B cell (primary cell): ENCODE results near the gene TPCN2. TPM values are rescaled to one million over a fixed set of nuclear protein-coding genes. Genes with fewer than 3 reads are reported as not detected.

Experiments used
- ATAC-seq: fragments of 200-7000 bp; cut with Tn5 transposase; one replicate; pipeline ENCODE4 v1.10.0; 2021; ENCODE audit warnings: low read depth, mild to moderate bottlenecking, moderate number of reproducible peaks, moderate library complexity
- CTCF ChIA-PET: fragments of 350-600 bp; sonication (Branson Sonifier 250); formaldehyde crosslinking; loops from one replicate; lab custom pipeline; 2021; ENCODE audit warnings: antibody characterized with exemption, inconsistent platforms; lab: Charles Lee
- POLR2A ChIA-PET: fragments of 350-600 bp; sonication (Branson Sonifier 250); formaldehyde crosslinking; loops from one replicate; lab custom pipeline; 2021; ENCODE audit warnings: antibody characterized with exemption; lab: Charles Lee
- DNase-seq: peaks from one replicate; pipeline ENCODE4 v3.0.0; 2013
- H2AFZ ChIP-seq: 2 replicates; pipeline ENCODE4 v1.6.1; 2012; ENCODE audit warnings: mild to moderate bottlenecking, low read depth, low read length; ENCODE audit not compliant: insufficient read depth, poor library complexity, severe bottlenecking
- H3K27ac ChIP-seq, 2 donors: 1 replicate in 1 of 2; 2 replicates in 1 of 2; pipeline ENCODE4 v1.5.1; 2012 to 2013; ENCODE audit warnings: low read length in 2 of 2, mild to moderate bottlenecking in 2 of 2, moderate library complexity in 1 of 2
- H3K27me3 ChIP-seq, 4 experiments: fragments of 200-600 bp in 1 of 4; sonication (generic) in 1 of 4; replicated peaks in 1 of 4; 1 replicate in 2 of 4; 2 replicates in 2 of 4; pipeline versions ENCODE4 v1.6.1 to v1.7.0; 2013 to 2016; ENCODE audit warnings: low read length in 3 of 4, mild to moderate bottlenecking in 2 of 4, mixed read lengths in 1 of 4, moderate library complexity in 1 of 4; ENCODE audit not compliant: insufficient read depth in 4 of 4, control insufficient read depth in 3 of 4; ENCODE audit errors: control extremely low read depth in 1 of 4
- H3K36me3 ChIP-seq, 2 experiments: replicated peaks in 1 of 2; 1 replicate in 1 of 2; 2 replicates in 1 of 2; pipeline versions ENCODE4 v1.6.1 to v1.7.1; 2013; ENCODE audit warnings: low read length in 1 of 2; ENCODE audit not compliant: insufficient read depth in 2 of 2, control insufficient read depth in 1 of 2; ENCODE audit errors: control extremely low read depth in 1 of 2, extremely low read depth in 1 of 2
- H3K4me1 ChIP-seq, 2 donors: fragments of 200-600 bp in 1 of 2; sonication (generic) in 1 of 2; 1 replicate in 1 of 2; 2 replicates in 1 of 2; pipeline versions ENCODE4 v1.5.1 to v1.6.1; 2013 to 2017; ENCODE audit warnings: low read length in 2 of 2; ENCODE audit not compliant: control insufficient read depth in 2 of 2, insufficient read depth in 2 of 2
- H3K4me2 ChIP-seq: replicated peaks from 2 replicates; pipeline ENCODE3; 2012; ENCODE audit warnings: mild to moderate bottlenecking, low read depth, low read length; ENCODE audit not compliant: poor library complexity, severe bottlenecking
- H3K4me3 ChIP-seq, 5 experiments: fragments of 200-600 bp in 1 of 5; sonication (generic) in 1 of 5; 1 replicate in 3 of 5; 2 replicates in 2 of 5; pipeline versions ENCODE4 v1.5.1 to v1.7.0; 2011 to 2016; ENCODE audit warnings: low read length in 4 of 5, mild to moderate bottlenecking in 4 of 5, low read depth in 2 of 5, control low read depth in 1 of 5, moderate library complexity in 1 of 5; ENCODE audit not compliant: insufficient read depth in 1 of 5; ENCODE audit errors: control extremely low read depth in 1 of 5, extremely low read depth in 1 of 5
- H3K79me2 ChIP-seq: fragments of 200-600 bp; sonication (generic); one replicate; pipeline ENCODE4 v1.6.0; 2016; ENCODE audit warnings: low read length; ENCODE audit not compliant: control insufficient read depth, insufficient read depth
- H3K9ac ChIP-seq: fragments of 200-600 bp; sonication (generic); 2 replicates; pipeline ENCODE4 v1.6.1; 2017; ENCODE audit warnings: mild to moderate bottlenecking, low read length, moderate library complexity
- H3K9me3 ChIP-seq, 3 donors: one replicate each; pipeline versions ENCODE4 v1.6.1 to v1.7.1; 2013; ENCODE audit warnings: low read length in 2 of 3; ENCODE audit not compliant: control insufficient read depth in 2 of 3, insufficient read depth in 1 of 3; ENCODE audit errors: control extremely low read depth in 1 of 3
- H4K20me1 ChIP-seq: 2 replicates; pipeline ENCODE4 v1.6.0; 2012; ENCODE audit warnings: mild to moderate bottlenecking, low read length; ENCODE audit not compliant: insufficient read depth, control insufficient read depth, poor library complexity, severe bottlenecking
- H3K27ac Mint-ChIP-seq: one replicate; pipeline ENCODE4 v1.8.0; 2021; ENCODE audit warnings: mixed read lengths
- H3K27me3 Mint-ChIP-seq: one replicate; pipeline ENCODE4 v1.8.0; 2021; ENCODE audit warnings: mixed read lengths
- H3K4me1 Mint-ChIP-seq: one replicate; pipeline ENCODE4 v1.8.0; 2021; ENCODE audit warnings: mixed read lengths
- H3K4me3 Mint-ChIP-seq: one replicate; pipeline ENCODE4 v1.8.0; 2021; ENCODE audit warnings: mixed read lengths
- H3K9me3 Mint-ChIP-seq: one replicate; pipeline ENCODE4 v1.8.0; 2022; ENCODE audit warnings: mixed read lengths; ENCODE audit not compliant: insufficient read depth
- EZH2 ChIP-seq: IDR thresholded peaks from 2 replicates; pipeline ENCODE4 v1.6.1; 2012; ENCODE audit warnings: borderline replicate concordance, low read depth, mild to moderate bottlenecking, moderate library complexity, low read length; ENCODE audit not compliant: insufficient read depth, poor library complexity, severe bottlenecking
- WGBS: methylation state at CpG from one replicate; pipeline ENCODE4 v1.1.5; 2013; ENCODE audit warnings: missing lambda C conversion rate; ENCODE audit not compliant: insufficient coverage; 5-methylcytosine and 5-hydroxymethylcytosine counted together
- intact Hi-C: fragments of 100-400 bp; cut with micrococcal nuclease; formaldehyde crosslinking; loops from one replicate; pipeline ENCODE4 v1.10.0; 2022
- polyA plus RNA-seq: library from polyadenylated mRNA; depleted of rRNA; stranded (reverse); fragments of >200 nt; gene quantifications from 2 replicates; pipeline ENCODE4 v1.2.3, GENCODE V29; 2012
- total RNA-seq, 2 donors: library from RNA; stranded (reverse); fragments of 120-200 nt in 1 of 2; gene quantifications; 1 replicate in 1 of 2; 2 replicates in 1 of 2; pipeline versions ENCODE4 v1.2.3 to v1.2.4, GENCODE V29; 2013 to 2022
- TF ChIP-seq, protein P1 (sequence below): fragments of 200-600 bp; IDR thresholded peaks from one replicate; pipeline ENCODE4 v1.8.0; 2022; ENCODE audit warnings: antibody characterized with exemption, mild to moderate bottlenecking

The TPCN2 gene
- total and polyA plus RNA-seq, 2 donors (not counting 1 experiment from before 2014, with no cell fraction given): 16.8 to 71.4 TPM

- Histone ChIP-seq H3K79me2 (peaks cover 57% of the 10 kb centered on the region), H3K4me1 (peaks cover 24 to 50% of the 10 kb centered on the region in 2 donors), H3K27ac (peak overlapping the region; percentile 92 to 98), H2AFZ (no peak overlapping the region), H3K4me2 (peak overlapping the region; percentile 6), H3K27me3 (no peaks in the 10 kb centered on the region), H3K36me3 (peaks cover 2 to 30% of the 10 kb centered on the region in 2 experiments), H3K4me3 (no peak overlapping the region), H4K20me1 (peaks cover 55% of the 10 kb centered on the region), H3K9ac (no peak overlapping the region), H3K9me3 (no peaks in the 10 kb centered on the region)
- ATAC-seq (no peak), DNase-seq (no peak)
- intact Hi-C loops: no loop called here
- Mint-ChIP-seq H3K27me3 (no peaks in the 10 kb centered on the region), H3K4me3 (no peak overlapping the region), H3K9me3 (no peaks in the 10 kb centered on the region), H3K4me1 (peaks cover 33% of the 10 kb centered on the region), H3K27ac (peak overlapping the region; percentile 32)
- 97% methylated on average over 15 of the region's 15 CpGs for WGBS
- ChIA-PET POLR2A (interaction anchor here (1.0 kb wide), 1 partner anchor 9 kb away, joined by 3 read pairs; the partner anchor contains the start of gene TPCN2), CTCF (interaction anchor here (2.0 to 2.9 kb wide), 2 partner anchors 10 to 13 kb away, joined by 5 to 11 read pairs; no protein-coding TSS in a partner anchor)
- TF ChIP-seq, protein P1, sequence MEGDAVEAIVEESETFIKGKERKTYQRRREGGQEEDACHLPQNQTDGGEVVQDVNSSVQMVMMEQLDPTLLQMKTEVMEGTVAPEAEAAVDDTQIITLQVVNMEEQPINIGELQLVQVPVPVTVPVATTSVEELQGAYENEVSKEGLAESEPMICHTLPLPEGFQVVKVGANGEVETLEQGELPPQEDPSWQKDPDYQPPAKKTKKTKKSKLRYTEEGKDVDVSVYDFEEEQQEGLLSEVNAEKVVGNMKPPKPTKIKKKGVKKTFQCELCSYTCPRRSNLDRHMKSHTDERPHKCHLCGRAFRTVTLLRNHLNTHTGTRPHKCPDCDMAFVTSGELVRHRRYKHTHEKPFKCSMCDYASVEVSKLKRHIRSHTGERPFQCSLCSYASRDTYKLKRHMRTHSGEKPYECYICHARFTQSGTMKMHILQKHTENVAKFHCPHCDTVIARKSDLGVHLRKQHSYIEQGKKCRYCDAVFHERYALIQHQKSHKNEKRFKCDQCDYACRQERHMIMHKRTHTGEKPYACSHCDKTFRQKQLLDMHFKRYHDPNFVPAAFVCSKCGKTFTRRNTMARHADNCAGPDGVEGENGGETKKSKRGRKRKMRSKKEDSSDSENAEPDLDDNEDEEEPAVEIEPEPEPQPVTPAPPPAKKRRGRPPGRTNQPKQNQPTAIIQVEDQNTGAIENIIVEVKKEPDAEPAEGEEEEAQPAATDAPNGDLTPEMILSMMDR: no peak
- no peak for TF ChIP-seq EZH2
Observed at GRCh38 chr11:69057236-69057635, 8.5 kb downstream of the TPCN2 start.

- peaks cover 24 to 44% of the 10 kb centered on the region in 2 donors for H3K4me1 ChIP-seq
- peaks cover 60% of the 10 kb centered on the region for H3K79me2 ChIP-seq
- no peak overlapping the region for H3K9ac ChIP-seq
- no peak for DNase-seq
- no peaks in the 10 kb centered on the region for H3K27me3 Mint-ChIP-seq
- H4K20me1 ChIP-seq: peaks cover 60% of the 10 kb centered on the region
- no peak for ATAC-seq
- 100% methylated on average over 11 of the region's 14 CpGs for whole genome bisulfite sequencing
- H3K27me3 ChIP-seq: no peaks in the 10 kb centered on the region
- intact Hi-C loops: no loop called here
- H3K4me2 ChIP-seq: no peak overlapping the region
- no peak overlapping the region for H3K4me3 ChIP-seq
- ChIA-PET CTCF (interaction anchor here (2.0 to 2.9 kb wide), 2 partner anchors 11 to 13 kb away, joined by 5 to 11 read pairs; no protein-coding TSS in a partner anchor), POLR2A (interaction anchor here (1.0 kb wide), 1 partner anchor 9 kb away, joined by 3 read pairs; the partner anchor contains the start of gene TPCN2)
- no peak overlapping the region for H2AFZ ChIP-seq
- peaks cover 2 to 31% of the 10 kb centered on the region in 2 experiments for H3K36me3 ChIP-seq
- H3K4me1 Mint-ChIP-seq: peaks cover 29% of the 10 kb centered on the region
- no peaks in the 10 kb centered on the region for H3K9me3 Mint-ChIP-seq
- no peak overlapping the region for H3K4me3 Mint-ChIP-seq
- no peaks in the 10 kb centered on the region for H3K9me3 ChIP-seq
- H3K27ac ChIP-seq: no peak overlapping the region
- TF ChIP-seq EZH2: no peak
- TF ChIP-seq, protein P1: no peak
- H3K27ac Mint-ChIP-seq: no peak overlapping the region
Observed at GRCh38 chr11:69057801-69058200, 9.1 kb downstream of the TPCN2 start.
